ENCODE measurements around the gene RAB1A.
"Not testable (repeated sequence)": the region's sequence is repeated elsewhere in the genome, so short reads cannot be mapped to it uniquely, and the experiment has no call there.

Gene RAB1A

DNA sequence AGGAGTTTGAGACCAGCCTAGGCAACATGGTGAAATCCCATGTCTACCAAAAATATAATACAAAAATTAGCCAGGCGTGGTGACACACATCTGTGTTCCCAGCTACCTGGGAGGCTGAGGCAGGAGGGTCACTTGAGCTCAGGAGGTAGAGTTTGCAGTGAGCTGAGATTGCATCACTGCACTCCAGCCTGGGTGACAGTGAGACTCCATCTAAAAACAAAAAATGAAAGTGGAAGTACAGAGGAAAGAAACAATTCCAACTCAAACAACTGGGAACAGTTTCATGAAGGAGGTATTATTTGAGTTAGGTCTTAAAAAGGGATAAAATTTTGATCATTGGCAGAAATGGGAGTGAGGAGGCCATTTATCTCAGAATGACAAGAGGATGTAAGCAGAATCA, 6.3 kb upstream of the RAB1A start:
- no peak for DNase-seq (ENCODE audit: low read depth in 2 of 2)

DNA sequence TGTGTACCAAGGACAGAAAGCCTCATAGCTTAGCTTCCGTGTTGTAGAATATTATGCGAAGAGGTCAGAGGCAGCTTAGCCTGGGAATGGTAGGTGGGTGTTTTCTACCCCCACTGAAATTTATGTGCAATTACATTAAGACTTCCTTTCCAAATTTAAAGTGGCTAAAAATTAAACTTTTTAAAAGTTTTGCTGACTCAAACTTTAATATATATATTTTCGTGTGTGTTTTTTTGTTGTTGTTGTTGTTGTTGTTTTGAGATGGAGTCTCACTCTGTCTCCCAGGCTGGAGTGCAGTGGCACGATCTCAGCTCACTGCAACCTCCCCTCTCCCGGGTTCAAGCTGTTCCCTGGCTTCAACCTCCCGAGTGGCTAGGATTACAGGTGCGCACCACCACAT, 4.3 kb upstream of the RAB1A start:
- no peak for DNase-seq (ENCODE audit: low read depth in 2 of 2)

DNA sequence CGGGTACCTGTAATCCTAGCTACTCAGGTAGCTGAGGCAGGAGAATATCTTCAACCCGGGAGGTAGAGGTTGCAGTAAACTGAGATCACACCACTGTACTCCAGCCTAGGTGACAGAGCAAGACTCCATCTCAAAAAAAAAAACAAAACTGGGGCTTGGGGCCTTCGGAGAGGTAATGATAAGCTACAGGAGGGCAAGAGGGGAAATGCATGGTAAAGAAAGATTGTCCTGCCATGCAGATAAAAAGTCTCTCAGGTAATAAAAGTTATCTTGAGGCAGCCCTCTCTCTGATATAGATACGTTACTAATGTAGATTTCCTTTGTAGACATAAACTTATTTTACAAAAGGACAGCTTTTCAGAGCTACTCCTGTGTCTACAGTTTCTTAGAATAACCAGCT, 3.7 kb upstream of the RAB1A start:
- no peak for DNase-seq (ENCODE audit: low read depth in 2 of 2)

DNA sequence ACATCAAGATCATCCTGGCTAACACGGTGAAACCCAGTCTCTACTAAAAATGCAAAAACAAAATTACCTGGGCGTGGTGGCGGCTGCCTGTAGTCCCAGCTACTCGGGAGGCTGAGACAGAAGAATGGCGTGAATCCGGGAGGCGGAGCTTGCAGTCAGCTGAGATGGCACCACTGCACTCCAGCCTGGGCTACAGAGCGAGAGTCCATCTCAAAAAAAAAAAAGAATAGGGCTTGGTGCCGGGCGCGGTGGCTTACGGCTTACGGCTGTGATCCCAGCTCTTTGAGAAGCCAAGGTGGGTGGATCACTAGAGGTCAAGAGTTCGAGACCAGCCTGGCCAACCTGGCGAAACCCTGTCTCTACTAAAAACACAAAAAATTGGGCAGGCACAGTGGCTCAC, 3.0 kb upstream of the RAB1A start:
- DNase-seq (ENCODE audit: low read depth in 2 of 2): not testable (repeated sequence)

DNA sequence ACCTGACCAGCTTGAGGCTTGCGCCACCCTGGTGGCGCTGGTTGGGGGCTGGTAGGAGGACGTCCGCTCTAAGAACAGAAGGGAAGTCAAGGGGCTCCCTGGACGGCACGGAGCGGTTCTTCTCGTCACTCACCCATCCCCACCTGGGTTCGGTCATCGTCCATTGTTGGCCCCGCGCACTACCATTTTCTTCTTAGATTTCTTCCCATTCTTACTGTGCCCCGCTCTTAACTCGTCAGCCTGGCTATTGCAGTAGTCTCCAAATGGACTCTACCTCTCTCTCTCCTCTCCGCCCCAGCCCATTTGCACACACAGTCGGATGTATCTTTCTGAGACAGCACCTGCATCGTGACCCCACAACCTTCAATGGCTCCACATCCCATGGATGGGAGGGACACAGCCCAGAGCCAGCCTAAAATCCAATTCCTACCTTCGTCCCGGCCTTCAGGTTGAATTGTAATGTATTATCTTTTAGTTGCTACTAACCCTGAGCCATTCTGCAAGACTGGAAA, 814 bp upstream of the RAB1A start:
- DNase-seq (ENCODE audit: low read depth in 2 of 2): peak in 1 of 2 donors; percentile 19

DNA sequence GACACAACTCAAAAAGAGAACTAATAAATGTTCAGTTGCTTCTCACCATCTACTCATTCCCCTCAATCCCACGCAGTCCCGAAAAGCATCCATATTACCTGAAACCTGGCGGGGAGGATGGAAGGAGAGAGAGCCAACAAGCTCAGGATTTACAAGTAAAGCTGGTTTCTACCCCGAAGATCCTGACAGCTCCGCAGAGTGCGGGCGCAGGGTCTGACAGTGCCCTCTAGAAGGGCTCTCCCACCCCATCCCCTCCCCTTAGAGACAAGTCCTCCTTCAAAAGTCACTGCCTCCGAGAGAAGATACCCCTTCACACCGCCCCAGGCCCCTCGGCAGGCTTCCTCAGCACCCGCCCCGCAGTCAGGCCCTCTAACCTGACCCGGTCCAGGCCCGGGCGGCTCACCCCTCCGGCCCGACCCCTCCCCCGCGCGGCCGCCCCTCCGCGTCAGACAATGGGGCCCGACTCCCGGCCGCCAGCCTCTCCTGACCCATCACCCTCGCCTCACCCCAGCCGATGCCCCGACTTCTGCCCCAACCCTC, 550 bp downstream of the RAB1A start:
- DNase-seq (ENCODE audit: low read depth in 2 of 2): peak; percentile 15 to 19

DNA sequence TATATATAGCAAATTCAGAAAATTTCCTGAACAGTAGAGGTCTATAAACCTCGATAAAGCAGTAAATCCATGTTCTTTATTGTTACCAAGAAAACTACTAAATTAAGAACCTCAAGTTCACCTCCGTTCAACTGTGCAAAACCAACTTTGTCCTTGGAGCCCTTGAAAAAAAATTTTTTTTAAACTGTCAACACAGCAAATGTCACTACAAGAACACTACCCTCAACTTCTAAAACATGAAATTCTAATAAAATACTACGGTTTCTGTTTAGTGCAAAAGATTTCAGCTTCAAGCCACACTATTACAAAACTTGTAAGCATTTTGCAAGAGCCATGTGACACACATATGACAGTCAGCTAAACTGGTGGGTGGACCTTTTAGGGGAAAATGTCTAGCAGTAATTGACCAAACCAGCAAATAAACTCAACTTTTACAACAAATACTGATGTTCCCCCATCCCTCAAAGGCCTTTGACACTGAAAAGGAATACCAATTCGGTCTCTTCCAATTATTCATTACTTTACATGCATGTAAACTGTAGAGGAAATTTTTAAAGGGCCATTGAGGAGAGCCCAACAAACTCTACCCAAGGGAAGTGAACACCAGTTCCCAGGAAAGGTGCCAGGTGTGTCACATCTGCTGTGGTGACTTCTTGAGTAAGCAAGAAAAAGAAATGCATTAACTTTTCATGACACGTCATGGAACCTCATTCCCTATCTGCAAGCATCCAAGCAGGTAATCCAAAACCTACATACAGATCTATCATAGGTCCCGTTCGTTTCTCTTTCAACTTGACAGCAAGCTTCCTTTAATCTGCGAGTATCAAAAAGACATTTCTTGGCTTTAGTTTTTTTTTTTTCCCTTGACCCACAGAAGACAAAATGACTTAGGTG, 1.4 kb downstream of the RAB1A start:
- DNase-seq (ENCODE audit: low read depth in 2 of 2): no peak

DNA sequence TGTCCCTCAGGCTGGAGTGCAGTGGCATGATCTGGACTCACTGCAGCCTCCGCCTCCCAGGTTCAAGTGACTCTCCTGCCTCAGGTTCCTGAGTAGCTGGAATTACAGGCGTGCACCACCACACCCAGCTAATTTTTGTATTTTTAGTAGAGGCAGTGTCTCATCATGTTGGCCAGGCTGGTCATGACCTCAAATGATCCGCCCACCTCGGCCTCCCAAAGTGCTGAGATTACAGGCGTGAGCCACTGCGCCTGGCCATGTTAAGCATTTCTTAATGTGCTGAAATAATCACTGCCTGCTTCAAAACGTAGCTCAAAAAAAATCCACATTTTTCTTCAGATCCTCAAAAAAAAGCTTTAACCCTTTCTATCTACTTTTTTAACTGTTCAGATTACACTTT, 4.4 kb downstream of the RAB1A start:
- not testable (repeated sequence) for DNase-seq (ENCODE audit: low read depth in 2 of 2)

DNA sequence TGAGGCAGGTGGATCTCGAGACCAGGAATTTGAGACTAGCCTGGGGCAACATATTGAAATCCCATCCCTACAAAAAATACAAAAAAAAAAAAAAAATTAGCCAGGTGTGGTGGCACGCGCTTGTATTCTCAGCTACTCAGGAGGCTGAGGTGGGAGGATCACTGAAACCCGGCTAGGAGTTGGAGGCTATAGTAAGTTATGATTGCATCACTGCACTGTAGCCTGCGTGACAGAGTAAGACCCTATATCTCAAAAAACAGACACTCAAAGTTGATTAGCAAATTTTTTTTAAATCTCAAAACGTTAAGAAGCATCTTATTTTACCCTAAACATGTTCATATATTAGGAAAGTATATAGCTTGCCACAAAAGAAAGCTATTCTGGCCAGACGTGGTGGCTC, 7.6 kb downstream of the RAB1A start:
- DNase-seq (ENCODE audit: low read depth in 2 of 2): no peak

DNA sequence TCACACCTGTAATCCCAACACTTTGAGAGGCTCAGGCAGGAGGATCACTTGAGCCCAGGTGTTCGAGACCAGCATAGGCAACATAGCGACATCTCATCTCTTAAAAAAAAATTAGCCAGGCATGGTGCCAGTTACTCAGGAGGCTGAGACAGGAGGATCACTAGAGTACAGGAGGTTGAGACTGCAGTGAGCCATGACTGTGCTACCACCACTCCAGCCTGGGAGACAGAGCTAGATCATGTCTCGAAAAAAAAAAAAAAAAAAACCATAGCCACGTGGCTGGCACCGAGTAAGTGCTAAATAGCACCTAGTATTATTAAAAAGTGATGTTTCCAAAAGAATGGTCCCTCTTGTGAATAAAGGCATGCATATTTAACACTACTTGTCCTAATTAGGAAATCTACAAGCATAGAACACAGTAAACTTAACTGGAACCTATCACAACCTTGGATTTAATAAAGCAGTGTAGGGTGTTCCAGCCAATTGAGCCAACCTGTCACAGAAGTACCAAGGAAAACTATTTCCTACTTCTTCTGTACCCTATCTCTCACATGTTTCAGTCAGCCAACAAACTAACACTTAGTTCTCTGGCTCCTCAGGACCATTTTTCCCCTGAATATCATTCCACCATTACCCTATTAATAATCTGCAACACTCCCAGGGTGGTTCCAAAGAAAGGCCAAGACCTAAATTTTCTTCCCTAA, 8.8 kb downstream of the RAB1A start:
- DNase-seq (ENCODE audit: low read depth in 2 of 2): no peak

DNA sequence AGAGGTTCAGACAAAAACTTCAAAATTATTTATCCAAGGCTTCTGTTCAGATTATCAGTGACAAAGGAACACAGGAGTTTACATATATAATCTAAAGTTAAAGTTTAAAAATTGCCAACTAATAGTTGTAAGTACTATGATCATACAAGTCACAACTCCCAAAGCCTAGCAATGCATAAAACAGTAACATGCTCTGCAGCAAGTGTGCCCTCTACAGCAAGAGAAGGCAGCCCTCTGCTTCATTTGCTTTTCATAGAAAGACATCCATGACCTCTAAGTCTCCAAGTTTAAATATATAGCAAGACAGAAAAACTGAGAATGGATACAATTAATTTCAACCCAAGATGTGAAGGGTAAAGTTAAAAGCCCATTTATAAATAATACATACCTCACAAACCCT, 13.3 kb downstream of the RAB1A start:
- DNase-seq (ENCODE audit: low read depth in 2 of 2): no peak

DNA sequence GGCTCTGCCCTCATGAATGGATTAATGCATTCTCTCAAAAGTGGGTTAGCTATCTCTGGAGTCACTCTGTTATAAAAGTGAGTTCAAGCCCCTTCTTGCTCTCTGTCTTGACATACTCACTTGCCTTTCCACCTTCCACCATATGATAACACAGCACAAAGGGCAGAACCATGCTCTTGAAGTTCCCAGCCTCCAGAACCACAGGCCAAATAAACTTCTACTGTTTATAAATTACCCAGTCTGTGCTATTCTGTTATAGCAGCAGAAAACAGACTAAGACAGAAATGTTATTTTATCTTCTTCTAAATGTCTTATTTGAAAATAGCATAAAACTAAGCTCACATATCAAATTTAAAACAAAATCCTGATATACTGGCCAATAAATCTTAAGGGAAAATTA, 15.0 kb downstream of the RAB1A start:
- DNase-seq (ENCODE audit: low read depth in 2 of 2): no peak

DNA sequence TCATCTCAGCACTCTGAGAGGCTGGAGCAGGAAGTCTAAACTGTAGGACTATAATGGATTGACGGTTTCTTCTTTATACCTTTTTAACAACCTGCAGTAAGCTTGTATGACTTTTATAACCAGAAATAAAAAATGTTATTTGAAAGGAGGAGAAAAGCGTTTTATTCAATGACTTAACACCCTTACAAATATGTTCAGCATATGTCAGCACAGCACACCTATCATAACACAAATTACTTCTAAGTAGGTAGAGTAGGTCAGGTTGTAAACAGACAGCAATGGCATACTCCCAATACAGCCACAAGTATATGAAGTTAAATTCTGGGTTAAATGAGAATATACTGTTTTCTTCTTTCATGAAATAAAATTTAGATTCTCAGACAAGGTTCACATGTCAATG, 16.1 kb downstream of the RAB1A start:
- DNase-seq (ENCODE audit: low read depth in 2 of 2): no peak

DNA sequence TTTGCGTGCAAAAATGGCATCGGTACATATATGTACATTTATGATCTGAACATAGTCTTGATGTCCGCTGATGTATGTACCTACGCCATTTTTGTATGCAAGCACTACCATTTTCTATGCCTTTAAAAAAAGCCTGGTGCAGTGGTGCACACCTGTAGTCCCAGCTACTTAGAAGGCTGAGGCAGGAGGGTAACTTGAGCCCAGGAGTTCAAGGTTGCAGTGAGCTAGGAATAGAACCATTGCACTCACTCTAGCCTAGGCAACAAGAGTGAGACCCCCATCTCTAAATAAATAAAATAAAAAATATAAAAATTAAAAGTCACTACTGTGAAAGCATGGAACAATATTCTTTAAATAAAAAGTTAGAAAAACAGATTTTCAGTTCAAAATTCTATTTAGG, 16.7 kb downstream of the RAB1A start:
- no peak for DNase-seq (ENCODE audit: low read depth in 2 of 2)

DNA sequence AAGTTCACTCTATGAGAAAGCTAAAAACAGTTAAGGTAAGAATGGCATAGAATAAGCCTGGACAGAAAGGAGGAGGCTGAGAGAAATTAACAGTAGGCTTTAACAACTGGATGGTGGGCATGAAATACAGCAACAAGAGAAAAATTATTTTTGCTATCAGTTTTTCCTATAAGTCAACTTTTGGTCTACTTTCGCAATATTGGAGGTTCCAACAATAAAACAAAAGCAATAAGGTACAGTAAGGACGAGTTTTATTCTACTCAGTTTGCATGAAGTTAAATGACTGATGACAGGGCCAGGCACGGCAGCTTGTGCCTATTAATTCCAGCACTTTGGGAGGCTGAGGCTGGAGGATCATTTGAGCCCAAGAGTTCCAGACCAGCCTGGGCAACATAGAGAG, 17.3 kb downstream of the RAB1A start:
- no peak for DNase-seq (ENCODE audit: low read depth in 2 of 2)

DNA sequence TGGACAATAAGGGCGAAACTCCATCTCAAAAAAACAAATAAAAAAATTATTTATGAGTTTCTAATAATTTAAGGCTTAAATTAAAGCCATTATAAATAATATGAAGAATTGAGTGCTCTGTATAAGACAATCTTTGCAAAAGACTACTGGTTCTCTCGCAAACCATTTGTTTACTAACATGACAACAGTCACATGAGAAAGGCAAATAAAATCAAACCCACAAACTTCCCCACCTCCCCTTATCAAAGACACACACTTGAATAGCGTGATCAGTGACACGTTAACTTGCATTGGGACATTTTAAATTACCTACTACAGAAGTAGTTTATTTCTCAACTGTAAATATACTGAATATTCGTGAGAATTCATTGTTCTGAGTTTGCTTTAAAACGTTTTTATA, 21.1 kb downstream of the RAB1A start:
- DNase-seq (ENCODE audit: low read depth in 2 of 2): no peak

DNA sequence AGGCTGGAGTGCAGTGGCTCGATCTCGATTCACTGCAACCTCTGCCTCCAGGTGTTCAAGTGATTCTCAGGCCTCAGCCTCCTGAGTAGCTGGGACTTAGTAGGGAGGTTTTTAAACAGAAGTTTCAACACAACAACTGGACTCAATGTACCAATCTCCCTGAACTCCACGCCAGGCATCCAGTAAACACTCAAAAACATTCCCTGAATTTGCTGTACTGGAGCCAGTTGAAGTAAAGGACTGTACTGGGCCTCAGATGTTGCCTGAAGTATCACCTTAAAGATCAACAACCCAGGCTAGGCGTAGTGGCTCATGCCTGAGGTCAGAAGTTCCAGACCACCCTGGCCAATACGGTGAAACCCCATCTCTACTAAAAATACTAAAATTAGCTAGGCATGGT, 22.4 kb downstream of the RAB1A start:
- no peak for DNase-seq (ENCODE audit: low read depth in 2 of 2)

DNA sequence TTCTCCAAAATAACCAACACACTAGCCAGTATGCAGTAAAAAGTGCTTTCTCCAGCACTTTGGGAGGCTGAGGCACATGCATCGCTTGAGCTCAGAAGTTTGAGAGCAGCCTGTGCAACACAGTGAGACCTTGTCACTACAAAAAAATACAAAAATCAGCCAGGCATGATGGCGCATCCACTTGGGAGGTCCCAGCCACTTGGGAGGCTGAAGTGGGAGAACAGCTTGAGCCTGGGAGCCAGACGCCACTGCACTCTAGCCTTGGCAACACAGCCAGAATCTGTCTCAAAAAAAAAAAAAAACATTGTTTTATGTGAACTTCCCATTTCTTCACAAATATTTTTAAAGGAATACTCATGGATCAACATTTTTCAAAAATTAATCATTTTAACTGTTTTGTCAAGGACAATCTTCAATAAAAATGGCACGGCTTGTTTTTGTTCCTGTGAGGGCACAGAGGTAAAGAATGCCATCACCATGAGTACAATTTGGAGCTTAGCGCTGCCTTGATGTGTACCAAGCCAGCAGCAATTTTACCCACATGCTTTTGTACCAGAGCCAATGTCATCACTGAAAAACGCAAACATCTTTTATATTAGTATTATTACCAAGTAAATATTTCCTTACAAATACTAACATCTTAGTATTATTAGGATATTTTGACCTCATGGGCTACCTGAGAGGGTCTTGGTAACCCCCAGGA, 26.7 kb downstream of the RAB1A start:
- DNase-seq (ENCODE audit: low read depth in 2 of 2): no peak

DNA sequence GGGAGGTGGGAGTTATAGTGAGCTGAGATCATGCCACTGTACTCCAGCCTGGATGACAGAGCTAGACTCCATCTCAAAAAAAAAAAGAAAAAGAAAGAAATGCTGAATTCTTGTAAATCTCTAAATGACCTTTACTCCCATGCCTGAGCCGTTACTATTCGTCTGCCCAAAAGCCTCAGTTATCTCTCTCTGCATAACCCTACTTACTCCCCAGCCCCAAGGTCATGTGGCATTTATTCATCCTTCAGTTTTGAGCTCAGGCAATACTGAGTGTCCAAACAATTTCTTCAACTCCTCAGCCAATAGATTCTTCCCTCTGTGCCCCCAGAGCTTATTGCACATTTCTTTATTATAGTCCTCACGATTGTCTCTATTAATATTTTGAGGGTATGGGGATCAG, 28.8 kb downstream of the RAB1A start:
- DNase-seq (ENCODE audit: low read depth in 2 of 2): no peak

DNA sequence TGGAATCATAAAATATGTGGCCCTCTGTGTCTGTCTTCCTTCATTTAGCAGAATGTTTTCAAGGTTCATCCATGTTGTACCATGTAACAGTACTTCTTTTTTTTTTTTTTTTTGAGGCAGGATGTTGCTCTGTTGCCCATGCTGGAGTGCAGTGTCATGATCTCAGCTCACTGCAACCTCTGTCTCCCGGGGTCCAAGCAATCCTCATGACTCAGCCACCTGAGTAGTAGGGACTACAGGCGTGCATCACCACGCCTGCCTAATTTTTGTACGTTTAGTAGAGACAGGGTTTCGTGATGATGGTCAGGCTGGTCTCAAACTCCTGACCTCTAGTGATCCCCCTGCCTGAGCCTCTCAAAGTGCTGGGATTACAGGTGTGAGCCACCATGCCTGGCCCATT, 31.2 kb downstream of the RAB1A start:
- no peak for DNase-seq (ENCODE audit: low read depth in 2 of 2)

DNA sequence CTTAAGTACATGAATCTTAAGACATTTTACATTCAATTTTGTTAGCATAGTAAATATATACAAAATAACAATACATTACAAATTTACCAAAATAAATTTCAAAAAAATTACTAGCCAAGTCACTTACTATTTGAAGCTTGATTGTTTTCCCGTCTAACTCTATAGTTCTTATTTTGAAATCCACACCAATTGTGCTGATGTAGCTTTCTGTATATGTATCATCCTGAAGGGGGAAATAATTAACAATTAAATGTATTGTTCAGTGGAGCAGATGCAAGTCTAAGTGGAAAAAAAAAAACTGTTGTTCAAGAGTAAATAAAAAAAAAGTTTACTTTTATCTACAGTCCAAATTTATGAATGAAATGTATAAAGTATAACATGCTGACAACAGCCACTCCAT, 32.1 kb downstream of the RAB1A start:
- DNase-seq (ENCODE audit: low read depth in 2 of 2): no peak

DNA sequence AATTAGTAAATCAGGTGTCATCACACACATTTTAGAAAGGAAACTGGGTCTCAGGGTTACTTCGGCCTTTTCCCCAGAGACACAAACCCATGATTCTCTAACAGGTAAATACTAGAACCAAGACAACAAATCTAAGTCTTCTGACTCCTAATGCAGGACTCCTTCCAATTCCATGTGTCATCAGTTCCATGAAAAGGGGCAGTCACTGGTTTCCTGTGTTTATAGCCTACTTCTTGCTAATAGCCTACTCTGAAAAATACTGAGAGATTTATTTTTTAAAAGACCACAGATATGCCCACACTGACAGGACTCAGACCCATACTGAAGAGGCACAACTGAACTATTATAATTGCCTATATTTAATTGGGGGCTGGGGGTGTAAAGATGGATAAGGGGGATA, 33.0 kb downstream of the RAB1A start:
- DNase-seq (ENCODE audit: low read depth in 2 of 2): no peak
